Activated T-helper 9 cell treated with anti-CD3 and anti-CD28 coated beads, Interleukin-2, amount 50 U/mL, for 16 hours (primary cell): Measurements from ENCODE around the gene KCTD12.
A peak's percentile ranks its signal among the peaks of the same experiment; 100 is the strongest.
"Not testable (repeated sequence)": the region's sequence is repeated elsewhere in the genome, so short reads cannot be mapped to it uniquely, and the experiment has no call there.

Experiments used
- DNase-seq: peaks from one replicate; pipeline ENCODE4 v3.0.0-alpha.2; 2020; ENCODE audit warnings: low read depth

The KCTD12 gene

DNA sequence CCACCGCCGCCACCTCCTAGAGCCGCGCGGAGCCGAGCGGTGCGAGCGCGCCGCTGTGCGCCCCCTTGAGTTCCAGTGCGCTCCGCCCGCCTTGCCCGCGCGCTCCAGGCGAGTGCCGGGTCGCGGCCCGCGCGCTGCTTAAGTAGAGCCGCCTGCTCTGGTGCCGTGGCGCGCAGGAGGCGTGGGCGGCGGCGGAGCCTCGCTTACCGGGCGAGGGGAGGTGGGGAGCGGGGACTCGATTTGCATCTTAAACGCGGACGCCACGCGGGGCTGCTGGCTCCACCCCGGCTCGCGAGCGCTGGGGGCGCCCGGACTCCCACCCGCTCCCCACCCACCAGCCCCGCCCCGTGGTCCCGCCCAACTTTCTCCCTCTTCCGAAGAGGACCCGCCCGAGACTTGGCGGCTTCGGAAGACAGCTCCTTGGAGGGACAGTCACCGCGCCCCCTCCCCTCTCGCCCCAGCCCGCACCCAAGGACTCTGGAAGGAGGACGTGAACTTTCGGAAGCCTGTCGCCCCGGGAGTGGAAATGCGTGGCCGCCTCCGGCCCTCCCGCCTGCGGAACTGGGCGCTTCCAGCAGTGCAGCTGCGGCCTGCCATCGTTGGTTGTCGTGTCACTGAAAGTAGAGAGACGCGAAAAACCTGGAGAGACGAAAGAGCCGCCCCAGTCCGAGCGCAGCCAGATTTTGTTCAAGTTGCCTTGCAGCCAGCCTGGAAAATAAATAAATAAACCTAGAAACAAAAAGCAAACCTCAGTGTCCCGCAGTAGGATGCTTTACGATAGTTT is at the start of gene KCTD12:
TSS of gene KCTD12 (minus strand) at position 114 of the 784 bp plus-strand sequence. CDS start 257 bp downstream, outside the sequence.
- DNase-seq, result peak; percentile 63

DNA sequence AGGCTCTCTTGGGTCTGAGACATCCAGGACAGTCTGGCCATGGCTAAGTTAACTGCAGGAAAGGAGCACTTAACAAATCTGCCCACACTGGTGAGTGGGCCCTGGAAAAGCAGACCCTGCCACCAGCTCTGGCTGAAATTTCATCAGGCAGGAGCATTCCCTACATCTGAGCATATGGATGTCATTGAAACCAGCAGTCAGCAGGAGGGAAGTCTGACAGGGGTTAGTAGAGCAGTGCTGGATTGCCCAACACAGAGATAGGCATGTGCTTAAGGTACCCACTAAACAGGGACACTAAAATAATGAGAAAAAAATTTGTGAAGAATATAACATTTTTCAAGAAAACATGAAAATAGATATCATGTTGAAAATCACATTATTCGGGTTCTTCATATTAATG is 48.5 kb upstream of the KCTD12 start:
- no peak for DNase-seq

DNA sequence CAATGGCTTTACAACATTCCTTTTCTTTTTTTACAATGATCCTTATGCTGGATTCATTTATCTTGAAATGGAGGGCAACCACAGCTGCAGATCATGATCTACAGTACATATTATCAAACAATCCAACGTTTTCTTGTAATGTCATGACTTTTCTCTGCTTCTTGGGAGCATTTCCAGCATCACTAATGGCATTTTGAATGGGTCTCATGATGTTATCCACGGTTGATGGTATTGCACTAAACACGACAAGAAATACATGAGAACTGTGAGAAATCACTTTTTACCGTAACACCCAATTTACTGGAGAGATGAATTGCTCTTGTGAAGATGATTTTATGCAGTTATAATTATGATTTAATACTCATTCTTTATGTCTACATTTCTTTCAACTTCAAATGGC is 45.9 kb upstream of the KCTD12 start:
- no peak for DNase-seq

DNA sequence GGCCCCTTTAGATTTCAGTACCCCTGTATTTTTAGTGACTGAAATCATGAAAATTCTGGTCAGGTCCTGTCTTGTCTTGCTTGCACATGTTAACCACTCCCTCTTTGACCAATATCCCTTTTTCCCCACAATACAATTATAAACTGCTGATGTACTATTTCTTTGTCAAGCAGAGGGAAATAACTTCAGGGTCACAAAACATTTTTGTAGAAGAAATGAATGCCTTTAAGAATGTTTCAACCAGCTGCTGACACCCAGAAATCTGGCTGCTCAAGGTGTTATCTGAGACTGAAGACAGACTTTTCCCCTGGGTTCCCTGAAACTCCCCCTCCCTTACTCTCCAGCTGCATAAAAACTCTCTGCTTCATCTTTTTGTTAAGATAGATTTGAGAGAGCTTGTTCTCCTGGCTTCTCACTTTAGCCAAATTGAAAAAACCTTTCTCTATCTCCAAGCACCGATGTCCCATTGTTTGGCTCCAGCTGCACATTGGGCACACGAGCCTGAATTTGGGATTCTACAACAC is 43.7 kb upstream of the KCTD12 start:
- no peak for DNase-seq

DNA sequence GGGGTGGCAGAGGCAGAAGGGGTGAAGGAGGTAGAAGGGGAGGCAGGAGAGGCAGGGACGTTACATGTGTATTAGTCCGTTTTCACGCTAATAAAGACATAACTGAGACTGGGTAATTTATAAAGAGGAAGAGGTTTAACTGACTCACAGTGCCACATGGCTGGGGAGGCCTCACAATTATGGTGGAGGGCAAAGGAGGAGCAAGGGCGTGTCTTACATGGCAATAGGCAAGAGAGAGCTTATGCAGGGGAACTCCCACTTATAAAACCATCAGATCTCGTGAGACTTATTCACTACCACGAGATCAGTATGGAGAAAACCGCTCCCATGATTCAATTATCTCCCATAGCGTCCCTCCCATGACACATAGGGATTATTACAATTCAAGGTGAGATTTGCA is 43.1 kb upstream of the KCTD12 start:
- no peak for DNase-seq

DNA sequence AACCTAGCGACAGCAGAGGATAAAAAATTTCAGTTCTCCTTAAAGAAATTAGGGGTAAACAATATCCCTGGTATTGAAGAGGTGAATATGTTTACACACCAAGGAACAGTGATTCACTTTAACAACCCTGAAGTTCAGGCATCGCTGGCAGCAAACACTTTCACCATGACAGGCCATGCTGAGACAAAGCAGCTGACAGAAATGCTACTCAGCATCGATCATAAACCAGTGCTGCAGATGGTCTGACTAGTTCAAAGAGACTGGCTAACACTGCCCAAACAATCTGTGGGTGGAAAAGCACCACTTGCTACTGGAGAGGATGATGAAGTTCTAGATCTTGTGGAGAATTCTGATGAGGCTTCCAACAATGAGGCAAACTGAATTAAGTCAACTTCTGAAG is 42.3 kb upstream of the KCTD12 start:
- DNase-seq, result no peak

DNA sequence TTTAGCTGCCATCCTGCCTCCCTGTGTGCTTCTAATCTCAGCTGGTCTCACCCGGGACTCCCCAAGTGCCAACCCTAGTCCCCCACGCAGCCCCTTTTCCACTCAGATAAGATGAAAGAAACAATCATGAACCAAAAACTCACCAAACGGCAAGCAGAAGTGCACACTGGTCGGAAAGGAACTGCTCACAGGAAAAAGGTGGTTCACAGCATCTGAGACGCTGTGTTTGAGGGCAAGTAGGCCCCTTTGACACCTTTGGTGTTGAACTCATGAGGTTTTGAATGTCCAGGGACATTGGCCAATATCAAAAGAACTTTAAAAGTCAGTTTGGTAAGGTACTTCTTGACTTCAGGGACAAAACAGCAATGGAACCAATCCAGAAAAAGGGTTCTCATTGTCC is 41.8 kb upstream of the KCTD12 start:
- no peak for DNase-seq

DNA sequence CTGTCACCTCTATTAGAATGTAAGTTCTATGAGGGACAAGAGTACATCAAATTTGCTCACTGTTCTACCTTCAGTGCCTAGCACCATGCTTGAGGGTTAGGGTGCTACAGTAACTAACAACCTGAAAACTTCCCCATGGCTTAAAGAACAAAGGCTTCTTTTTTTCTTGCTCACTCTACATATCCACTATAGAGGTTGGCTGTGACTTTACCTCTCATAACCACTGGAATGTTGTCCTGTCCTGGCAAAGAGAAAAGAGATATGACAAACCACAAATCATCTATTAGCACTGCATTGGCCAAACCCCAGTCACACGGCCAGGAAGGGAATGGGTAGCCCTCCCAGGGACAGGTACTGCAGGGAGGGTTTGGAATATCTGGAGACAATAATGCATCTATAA is 38.9 kb upstream of the KCTD12 start:
- DNase-seq, result no peak

DNA sequence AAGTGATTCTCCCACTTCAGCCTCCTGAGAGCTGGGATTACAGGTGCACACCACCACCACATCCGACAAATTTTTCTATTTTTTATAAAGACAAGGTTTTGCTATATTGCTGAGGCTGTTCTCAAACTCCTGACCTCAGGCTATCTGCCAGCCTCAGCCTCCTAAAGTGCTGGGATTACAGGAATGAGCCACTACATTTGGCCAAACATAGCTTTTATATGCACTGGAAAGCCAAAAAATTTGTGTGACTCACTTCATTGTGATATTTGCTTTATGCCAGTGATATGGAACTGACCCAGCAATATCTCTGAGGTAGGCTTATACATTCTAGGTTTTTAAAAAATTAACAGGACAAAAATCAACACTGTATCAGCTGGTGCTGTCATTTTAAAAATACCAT is 35.3 kb upstream of the KCTD12 start:
- no peak for DNase-seq

DNA sequence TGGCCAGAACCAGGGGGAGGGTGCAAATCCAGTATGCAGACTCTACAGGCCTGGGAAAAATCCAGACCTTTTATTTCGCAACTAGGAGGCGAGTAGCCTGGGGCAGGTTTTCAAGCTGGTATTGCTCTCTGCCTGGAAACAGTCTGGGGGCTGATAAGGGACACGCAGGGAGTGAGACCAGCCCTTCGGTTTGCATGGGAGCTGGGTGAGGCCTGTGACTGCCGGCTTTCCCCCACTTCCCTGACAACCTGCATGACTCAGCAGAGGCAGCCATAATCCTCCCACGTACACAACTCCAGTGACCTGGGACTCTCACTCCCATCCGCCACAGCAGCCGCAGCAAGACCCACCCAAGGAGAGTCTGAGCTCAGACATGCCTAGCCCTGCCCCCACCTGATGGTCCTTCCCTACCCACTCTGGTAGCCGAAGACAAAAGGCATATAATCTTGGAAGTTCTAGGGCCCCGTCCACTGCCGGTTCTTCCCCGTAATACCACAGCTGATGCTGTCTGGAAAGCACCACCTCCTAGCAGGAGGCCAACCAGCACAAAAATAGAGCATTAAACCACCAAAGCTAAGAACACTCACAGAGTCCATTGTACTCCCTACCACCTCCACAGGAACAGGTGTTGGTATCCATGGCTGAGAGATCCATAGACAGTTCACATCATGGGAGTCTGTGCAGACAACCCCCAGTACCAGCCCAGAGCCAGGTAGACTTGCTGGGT is 31.7 kb upstream of the KCTD12 start:
- not testable (repeated sequence) for DNase-seq

DNA sequence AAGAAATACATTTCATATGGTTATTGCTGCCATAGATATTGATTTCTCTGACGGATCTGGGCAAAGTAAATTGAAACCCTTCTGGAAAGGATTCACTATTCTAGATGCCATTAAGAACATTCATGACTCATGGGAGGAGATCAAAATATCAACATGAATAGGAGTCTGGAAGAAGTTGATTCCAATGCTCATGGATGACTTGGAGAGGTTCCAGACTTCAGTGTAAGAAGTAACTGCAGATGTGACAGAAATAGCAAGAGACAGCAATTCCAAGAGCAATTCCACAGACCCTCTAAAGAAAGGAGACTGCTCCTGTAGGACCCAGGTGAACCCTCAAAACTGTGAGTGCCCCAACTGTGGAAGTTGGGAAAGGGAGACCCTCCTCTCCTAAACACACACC is 30.9 kb upstream of the KCTD12 start:
- no peak for DNase-seq

DNA sequence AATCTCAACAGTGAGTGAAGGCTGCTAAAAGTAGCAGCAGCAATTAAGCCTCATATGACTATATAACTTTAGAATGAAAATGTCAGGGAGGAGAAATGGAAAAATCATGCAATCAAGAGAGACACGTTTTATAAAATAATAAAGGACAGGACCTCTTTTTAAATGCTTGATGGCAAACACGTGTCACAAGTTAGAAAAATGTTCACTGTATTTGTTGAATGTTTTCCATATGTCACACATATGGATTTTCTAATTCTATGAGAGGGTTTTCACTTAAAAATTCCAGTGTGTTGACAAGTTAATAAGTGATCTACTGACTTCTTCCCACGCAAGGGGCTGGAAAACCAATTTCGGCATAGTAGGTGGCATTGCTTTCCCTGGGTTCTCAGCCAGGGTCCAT is 27.7 kb upstream of the KCTD12 start:
- DNase-seq, result no peak

DNA sequence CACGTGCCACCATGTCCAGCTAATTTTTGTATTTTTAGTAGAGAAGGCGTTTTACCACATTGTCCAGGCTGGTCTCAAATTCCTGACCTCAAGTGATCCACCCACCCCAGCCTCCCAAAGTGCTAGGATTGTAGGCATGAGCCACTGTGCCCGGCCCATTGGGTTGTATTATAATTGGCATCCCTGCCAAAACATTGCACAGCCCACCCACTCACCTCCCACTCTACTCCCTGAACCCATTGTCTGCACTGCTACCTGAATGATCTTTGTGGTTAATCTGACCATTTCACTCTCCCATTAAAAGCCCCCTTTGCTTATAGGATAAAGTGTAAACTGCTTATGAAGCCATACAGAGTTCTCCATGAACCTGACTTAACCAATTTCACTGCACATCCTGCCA is 26.3 kb upstream of the KCTD12 start:
- DNase-seq, result no peak

DNA sequence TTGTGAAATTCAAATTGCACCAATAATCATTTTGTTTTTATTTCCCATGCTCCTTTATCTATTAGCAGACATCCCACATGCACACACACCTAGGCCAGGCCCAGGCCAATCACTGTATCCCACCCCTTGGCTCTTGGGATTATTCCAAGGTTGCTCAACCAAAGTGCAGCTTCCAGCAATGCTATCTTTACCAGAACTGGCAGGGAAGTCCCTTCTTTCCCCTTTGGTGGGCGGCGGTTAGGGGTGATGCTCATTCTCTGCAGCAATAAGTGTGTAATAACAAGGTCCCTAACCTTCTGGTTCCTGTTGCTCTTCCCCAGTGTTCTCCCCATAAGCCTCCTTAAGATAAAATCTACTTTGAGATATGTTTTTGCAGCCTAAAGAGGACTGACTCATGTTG is 18.3 kb upstream of the KCTD12 start:
- no peak for DNase-seq

DNA sequence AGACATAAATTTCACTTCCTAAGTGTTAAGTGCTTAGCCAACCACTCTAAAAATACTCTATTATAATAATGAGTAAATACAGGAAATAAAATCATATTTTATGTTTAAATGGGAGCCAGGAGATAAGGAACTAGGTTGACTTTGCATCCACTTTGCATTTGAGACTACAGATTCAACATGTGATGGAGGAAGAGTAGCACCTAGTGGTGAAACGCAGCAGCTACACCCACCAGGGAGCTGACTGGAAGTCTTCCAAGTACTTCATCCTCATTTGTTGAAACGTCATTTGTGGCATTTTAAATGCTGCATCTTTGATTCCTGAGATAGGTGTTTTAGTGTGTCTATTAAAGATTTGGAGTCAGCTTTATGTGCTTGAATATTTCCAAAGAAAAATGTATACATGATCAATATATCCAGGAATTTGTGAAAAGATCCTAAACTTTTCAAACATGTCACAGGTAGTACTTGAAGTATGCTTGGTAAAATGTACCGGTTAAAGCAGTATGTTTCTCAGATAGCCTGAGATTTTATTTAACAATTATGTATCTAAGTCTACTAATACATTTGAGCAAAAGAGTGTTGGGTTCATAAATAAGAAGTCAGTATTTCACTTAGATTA is 17.4 kb upstream of the KCTD12 start:
- DNase-seq, result peak; percentile 42

DNA sequence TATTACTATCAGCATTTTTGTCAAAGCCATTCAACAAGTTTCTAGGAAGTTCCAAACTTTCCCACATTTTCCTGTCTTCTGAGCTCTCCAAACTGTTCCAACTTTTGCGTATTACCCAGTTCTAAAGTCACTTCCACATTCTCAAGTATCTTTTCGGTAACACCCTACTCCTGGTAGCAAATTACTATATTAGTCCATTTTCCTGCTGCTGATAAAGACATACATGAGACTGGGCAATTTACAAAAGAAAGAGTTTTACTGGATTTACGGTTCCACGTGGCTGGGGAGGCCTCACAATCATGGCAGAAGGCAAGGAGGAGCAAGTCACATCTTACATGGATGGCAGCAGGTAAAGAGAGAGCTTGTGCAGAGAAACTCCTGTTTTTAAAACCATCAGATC is 12.9 kb upstream of the KCTD12 start:
- not testable (repeated sequence) for DNase-seq

DNA sequence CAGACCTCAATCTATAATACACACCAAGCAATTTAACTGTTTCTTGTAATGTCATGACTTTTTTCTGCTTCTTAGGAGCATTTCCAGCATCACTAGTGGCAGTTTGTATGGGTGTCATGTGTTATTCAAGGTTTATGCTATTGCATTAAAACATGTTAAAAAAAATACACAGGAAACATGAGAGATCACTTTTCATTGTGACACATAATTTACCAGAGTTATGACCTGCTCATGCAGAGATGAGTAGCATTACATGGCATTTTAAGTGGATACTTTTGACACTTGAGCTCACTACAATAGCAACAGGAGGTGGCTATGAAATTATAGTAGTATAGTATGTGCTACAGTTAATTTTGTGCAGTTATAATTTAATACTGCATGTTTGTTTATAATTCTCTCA is 11.0 kb upstream of the KCTD12 start:
- DNase-seq, result not testable (repeated sequence)

DNA sequence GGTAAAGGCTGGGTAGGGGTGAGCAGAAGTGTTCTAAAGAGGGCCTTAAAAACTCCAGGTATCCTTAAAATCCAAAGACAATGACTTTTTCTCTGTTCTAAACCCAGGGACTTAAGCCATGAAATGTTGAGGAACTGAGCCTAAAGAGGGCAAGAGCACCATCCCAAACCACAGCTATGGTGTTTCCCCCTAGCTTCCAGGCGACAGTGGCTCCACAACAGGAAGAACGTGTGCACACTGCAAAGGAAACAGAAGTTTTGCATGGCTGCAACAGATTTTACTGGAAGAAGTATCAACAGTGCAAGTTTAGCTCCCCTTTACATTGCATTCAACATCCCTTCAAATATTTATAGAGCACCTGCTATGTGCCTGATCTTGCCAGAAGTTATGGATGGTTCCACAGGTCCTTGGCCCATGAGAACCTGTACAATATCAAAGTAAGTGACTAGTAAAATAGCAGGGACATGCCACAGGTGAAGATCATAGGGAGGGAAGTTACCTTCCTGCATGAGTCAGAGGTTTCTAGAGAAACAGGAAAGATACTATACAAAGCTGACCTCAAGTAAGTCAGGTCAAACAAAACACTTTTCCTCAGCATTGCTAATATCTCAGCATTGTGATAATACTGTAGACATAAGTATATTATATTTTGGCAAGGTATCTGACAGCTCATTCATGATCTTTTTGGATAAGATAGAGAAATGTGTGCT is 8.4 kb upstream of the KCTD12 start:
- no peak for DNase-seq

DNA sequence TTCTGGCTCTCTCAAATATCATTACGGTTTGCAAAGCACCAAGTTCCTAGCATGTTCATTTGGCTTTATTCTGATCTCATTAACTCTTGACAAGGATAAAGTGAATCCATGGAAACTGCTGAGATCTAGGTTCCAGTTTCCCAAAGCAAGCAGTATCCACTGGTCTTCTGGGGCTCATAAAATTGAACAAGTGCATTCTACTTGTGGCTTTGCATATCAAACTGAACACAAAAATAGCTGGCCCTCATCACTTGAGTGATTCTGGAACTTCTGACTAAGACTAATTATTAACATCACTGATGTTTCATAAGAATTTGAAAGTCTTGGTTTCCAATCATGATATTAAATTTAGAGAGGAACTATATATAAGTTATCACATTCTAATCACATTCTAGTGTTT is 6.3 kb upstream of the KCTD12 start:
- DNase-seq, result no peak

DNA sequence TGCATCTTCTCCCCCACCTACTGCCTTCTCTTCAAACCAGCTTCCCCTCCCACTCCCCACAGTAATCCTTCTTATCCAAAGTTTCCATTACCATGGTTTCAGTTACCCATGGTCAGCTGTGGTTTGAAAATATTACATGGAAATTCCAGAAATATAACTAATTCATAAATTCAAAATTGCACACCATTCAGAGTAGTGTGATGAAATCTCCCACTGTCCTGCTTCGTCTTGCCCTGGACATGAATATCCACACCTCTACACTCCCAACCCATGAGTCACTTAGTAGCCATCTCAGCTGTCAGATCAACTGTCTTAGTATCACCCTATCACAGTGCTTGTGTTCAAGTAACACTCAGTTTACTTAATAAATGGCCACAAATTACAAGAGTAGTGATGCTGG is 3.8 kb upstream of the KCTD12 start:
- DNase-seq, result no peak

DNA sequence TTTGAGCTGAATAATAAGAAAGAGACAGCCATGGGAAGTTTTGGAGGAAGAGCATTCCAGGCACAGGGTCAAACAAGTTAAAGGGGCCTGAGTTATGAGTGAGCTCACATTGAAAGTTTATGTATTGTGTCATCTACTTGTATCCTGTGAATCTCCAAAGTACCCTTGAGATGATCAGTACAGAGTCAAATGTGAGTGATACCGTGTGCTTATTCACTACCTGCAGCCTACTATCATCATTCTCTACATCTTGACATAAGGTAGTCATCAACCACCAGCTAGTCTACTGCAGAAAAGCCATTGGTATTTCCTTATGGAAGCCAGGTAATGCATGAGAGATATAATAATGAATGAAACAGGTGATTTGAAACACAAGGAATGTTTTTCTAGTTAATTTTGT is 3.0 kb upstream of the KCTD12 start:
- no peak for DNase-seq

DNA sequence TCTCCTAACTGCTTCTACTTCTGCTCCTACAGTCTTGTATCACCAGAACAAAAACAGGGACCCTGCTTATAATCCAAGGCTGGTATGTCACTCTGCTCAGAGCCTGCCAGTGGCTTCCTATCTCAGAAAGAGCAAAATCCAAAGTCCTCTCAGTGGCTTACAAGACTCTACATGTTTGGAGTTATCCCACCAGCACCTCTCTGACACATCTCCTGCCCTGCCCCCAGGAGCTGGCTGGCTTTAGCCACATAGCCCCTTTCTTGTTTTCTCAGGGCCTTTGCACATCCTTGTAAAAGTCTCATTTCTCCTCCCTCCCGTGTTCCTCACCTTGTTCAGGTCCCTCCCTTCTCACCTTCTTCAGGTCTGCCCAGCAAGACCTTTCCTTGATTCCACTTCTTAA is 2.2 kb upstream of the KCTD12 start:
- DNase-seq, result no peak
